ELF-1 (cell line): Measurements from ENCODE around the gene ZC3H7B.
"Not testable (repeated sequence)": the region's sequence is repeated elsewhere in the genome, so short reads cannot be mapped to it uniquely, and the experiment has no call there.

Experiments
- DNase-seq: peaks from one replicate; pipeline ENCODE4 v3.0.0-alpha.2; 2016; ENCODE audit warnings: low read depth, low spot score

The ZC3H7B gene

GRCh38 chr22:41377846-41378245 lies 76.5 kb downstream of the ZC3H7B start:
- no peak for DNase-seq

- peak; percentile 81 for DNase-seq
These were observed 79.6 kb downstream of the ZC3H7B start for GRCh38 chr22:41380993-41381328.

DNA sequence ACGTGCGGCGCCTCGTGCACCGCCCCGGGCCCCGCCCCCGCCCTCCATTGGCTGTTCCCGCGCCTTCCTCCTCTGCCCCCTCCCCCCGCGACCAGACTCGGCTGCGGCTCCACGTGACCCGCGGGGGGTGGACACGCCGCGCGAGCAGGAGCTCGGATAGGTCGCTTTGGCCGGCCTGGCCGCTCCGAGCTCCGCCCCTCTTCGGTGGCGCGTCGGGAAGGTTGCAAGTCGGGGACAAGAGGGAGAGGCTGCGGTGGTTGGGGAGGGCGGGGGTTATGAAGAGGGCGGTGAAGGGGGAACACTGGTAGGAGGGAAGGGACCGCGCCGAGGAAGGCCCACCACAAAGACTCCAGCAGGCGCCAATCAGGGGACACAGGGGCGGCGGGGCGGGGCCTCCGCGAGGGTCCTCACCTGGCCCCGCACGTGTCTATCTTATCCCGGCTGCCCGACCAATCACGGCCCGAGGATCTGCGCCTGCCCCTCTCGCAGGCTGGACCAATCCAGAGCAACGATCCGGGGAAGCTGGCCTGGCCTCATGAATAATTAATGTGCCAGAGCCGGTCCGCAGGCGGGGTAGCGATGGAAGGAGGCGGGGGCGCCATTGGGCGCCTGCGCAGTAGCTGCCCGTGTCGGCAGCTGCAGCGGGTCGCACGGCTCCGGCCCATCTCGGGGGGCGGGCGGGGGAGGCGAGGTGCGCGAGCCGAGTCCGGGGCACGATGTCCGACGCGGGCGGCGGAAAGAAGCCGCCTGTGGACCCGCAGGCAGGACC lies 80.2 kb downstream of the ZC3H7B start, which contains the start of gene TEF:
TEF (plus strand) TSS at position 614 of the 769 bp plus-strand sequence; CDS start at position 717, 103 bp downstream.
- peak; percentile 100 for DNase-seq

DNA sequence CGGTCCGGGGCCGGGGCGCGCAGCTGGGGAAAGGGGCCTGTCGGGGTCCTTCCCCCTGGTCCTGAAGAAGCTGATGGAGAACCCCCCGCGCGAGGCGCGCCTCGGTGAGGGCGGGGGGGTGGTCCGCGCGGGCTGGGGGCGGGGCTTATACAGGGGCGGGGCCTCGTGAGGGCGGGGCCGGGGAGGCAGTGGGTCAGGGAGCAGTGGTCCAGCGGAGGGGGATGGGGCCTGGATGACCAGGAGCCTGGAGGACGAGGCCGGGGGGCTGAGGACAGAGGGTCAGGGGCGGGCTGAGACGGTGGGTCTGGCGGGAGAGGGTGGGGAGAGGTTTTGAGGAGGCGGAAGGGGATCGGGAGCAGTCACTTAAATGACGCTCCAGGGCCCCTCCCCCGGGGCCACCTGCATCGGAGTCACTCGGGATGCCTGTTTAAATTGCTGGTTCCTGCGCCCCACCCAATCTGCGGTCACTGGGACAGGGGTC lies 80.8 kb downstream of the ZC3H7B start:
- peak; percentile 32 for DNase-seq

DNA sequence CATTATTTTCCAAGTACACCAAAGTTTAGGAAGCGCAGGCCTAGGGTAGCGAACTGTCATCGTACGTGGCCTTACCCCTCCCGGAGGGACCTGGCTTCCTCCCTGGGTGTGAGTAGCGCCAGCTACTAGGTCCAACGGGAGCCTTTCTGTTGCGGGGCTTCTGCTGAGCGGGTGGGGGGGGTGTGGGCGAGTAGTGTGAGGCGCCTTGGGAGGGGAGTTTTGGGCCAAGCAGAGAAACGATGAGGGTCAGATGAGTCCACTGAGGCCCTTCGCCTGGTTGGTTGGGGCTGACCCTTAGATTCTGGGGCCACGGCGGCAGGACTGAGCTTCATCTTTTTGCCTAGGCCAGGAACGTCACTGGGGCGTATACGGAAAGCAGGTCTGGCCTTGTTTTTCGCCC lies 81.3 kb downstream of the ZC3H7B start:
- no peak for DNase-seq

- no peak for DNase-seq
These were observed 81.8 kb downstream of the ZC3H7B start for GRCh38 chr22:41383085-41383484.

GRCh38 chr22:41384128-41384527 lies 82.8 kb downstream of the ZC3H7B start:
- no peak for DNase-seq

GRCh38 chr22:41387341-41387740 lies 86.0 kb downstream of the ZC3H7B start:
- no peak for DNase-seq

- no peak for DNase-seq
These were observed 92.7 kb downstream of the ZC3H7B start for GRCh38 chr22:41394012-41394356.

DNA sequence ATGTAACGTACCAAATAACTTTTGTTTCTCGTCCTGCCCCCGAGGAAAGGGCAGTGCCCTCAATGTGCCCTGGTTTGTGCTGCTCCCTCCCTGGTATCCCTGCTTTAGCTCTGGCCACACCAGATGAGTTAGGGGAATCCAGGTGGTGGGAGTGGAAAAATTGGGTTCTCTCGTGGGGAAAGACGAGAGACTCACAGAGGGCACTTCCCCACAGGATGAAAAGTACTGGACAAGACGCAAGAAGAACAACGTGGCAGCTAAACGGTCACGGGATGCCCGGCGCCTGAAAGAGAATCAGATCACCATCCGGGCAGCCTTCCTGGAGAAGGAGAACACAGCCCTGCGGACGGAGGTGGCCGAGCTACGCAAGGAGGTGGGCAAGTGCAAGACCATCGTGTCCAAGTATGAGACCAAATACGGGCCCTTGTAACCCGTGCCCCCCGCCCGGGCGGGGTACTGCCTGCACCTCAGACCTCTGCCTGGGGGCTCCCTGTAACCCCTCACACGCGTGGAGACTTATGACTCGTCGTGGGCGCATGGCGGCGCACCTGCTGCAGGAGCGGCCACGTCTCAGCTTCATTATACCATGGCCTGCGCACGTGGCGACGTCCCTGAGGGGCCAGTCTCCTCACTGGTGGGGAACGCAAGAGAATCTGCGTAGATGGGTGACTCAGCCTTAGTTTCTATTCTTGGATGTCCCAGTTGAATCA lies 94.4 kb downstream of the ZC3H7B start:
- DNase-seq: no peak

GRCh38 chr22:41397143-41397811 lies 96.0 kb downstream of the ZC3H7B start:
- no peak for DNase-seq

- no peak for DNase-seq
These were observed 97.6 kb downstream of the ZC3H7B start for GRCh38 chr22:41398921-41399320.

DNA sequence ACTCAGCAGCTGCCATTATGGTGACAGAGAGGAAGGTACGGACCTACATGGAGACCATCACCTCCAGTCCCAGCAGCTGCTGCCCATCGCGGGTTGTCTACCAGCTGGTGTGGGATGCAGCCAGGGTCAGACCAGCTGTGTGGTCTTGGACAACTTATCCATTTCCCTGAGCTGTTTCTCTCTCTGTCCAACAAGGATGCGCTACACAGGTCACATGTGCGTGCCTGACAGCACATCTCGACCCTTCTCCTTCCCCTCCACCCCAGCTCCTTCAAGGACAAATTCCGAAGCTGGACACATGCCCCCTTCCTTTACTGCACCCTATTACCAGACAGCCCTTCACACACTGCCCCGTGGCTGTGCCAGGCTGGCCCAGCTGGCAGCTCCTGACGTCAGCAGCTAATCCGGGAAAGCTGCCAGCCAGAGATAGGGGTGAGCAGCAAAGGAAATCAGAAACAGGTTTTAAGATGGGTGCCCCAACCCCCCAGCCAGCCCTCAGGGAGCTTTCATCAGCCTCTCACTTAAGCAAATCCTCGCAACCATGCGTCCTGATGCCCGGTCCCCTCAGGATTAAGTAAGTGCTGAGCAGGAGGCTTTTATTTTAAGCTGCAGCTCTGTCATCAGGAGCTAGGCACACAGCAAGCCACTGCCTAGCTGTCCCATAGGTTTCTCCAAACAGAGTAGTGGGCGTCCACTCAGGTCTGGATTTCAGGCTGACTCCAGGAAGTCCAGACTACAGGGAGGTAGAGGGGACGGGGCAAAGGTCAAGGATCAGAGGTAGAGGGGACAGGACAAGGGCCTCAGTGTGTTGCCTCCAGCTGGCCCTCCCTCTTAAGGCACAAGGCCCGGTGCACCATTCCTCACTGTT lies 100.7 kb downstream of the ZC3H7B start:
- no peak for DNase-seq

GRCh38 chr22:41402851-41403250 lies 101.5 kb downstream of the ZC3H7B start:
- not testable (repeated sequence) for DNase-seq

- peak; percentile 92 for DNase-seq
These were observed 102.4 kb downstream of the ZC3H7B start for GRCh38 chr22:41403532-41404318.

GRCh38 chr22:41405588-41405987 lies 104.3 kb downstream of the ZC3H7B start:
- DNase-seq: no peak

DNA sequence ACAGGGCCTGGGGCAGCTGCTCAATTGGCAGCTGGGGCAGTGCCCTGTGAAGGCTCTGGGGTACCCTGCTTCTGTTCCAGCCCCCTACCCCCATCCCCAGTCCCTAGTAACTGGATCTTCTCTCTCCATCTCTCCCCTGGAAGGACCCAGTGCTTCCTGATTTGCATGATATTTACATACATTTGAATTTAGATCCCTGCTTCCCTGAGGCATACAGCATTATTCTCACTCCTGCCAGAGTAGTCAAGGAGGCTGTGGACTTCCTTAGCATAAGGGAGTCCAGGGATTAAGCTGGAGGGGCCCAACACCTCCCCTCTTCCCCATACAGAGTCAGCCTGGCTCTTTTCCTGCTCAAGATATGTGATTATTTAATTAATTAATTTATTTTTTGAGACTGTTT lies 105.1 kb downstream of the ZC3H7B start:
- no peak for DNase-seq

GRCh38 chr22:41407433-41407832 lies 106.1 kb downstream of the ZC3H7B start:
- DNase-seq: no peak

DNA sequence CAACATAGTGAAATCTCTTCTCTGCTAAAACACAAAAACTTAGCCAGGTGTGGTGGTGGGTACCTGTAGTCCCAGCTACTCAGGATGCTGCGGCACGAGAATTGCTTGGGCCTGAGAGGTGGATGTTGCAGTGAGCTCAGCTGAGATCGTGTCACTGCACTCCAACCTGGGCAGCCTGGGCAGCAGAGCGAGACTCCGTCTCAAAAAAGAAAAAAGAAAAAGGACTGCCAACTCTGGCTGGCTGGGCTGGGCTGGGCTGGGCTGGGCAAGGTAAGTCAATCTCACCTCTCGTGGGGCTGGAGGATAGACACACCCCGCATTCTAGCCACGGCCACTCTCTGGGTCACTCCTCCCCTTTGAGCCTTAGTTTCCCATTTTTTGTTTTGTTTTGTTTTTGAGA lies 107.3 kb downstream of the ZC3H7B start:
- no peak for DNase-seq
